HG02973 (cell line): Measurements from ENCODE around the gene HPSE2.

ENCODE experiments used
- ATAC-seq: cut with Tn5 transposase; IDR thresholded peaks from one replicate; pipeline ENCODE4 v1.9.1; 2021; ENCODE audit warnings: moderate library complexity; ENCODE audit not compliant: unreplicated experiment

The HPSE2 gene

GRCh38 chr10:98855403-98856189 is 380.1 kb downstream of the HPSE2 start:
- no peak for ATAC-seq

GRCh38 chr10:98852686-98853085 is 383.0 kb downstream of the HPSE2 start:
- ATAC-seq, result no peak

GRCh38 chr10:98848361-98848760 is 387.3 kb downstream of the HPSE2 start:
- ATAC-seq, result no peak

- ATAC-seq, result no peak
Measured at GRCh38 chr10:98846787-98847186, 388.9 kb downstream of the HPSE2 start.

- no peak for ATAC-seq
Measured at GRCh38 chr10:98833542-98833941, 402.1 kb downstream of the HPSE2 start.

GRCh38 chr10:98832738-98833137 is 402.9 kb downstream of the HPSE2 start:
- no peak for ATAC-seq

- no peak for ATAC-seq
Measured at GRCh38 chr10:98832196-98832595, 403.5 kb downstream of the HPSE2 start.

- ATAC-seq, result no peak
Measured at GRCh38 chr10:98831391-98831790, 404.3 kb downstream of the HPSE2 start.

- ATAC-seq, result no peak
Measured at GRCh38 chr10:98825741-98826140, 409.9 kb downstream of the HPSE2 start.

- no peak for ATAC-seq
Measured at GRCh38 chr10:98817396-98817795, 418.3 kb downstream of the HPSE2 start.

- no peak for ATAC-seq
Measured at GRCh38 chr10:98815039-98815885, 420.4 kb downstream of the HPSE2 start.

- no peak for ATAC-seq
Measured at GRCh38 chr10:98814470-98814869, 421.2 kb downstream of the HPSE2 start.

GRCh38 chr10:98808282-98808892 is 427.3 kb downstream of the HPSE2 start:
- no peak for ATAC-seq

- ATAC-seq, result no peak
Measured at GRCh38 chr10:98800263-98800662, 435.4 kb downstream of the HPSE2 start.

GRCh38 chr10:98795467-98795866 is 440.2 kb downstream of the HPSE2 start:
- ATAC-seq, result no peak

GRCh38 chr10:98790817-98791216 is 444.8 kb downstream of the HPSE2 start:
- no peak for ATAC-seq

- ATAC-seq, result no peak
Measured at GRCh38 chr10:98778277-98778759, 457.3 kb downstream of the HPSE2 start.

- no peak for ATAC-seq
Measured at GRCh38 chr10:98758463-98758862, 477.2 kb downstream of the HPSE2 start.

- ATAC-seq, result no peak
Measured at GRCh38 chr10:98748298-98748697, 487.4 kb downstream of the HPSE2 start.

GRCh38 chr10:98745645-98746044 is 490.0 kb downstream of the HPSE2 start:
- ATAC-seq, result no peak

- ATAC-seq, result no peak
Measured at GRCh38 chr10:98720551-98720950, 515.1 kb downstream of the HPSE2 start.

- ATAC-seq, result no peak
Measured at GRCh38 chr10:98713586-98713985, 522.1 kb downstream of the HPSE2 start.
